H1 (cell line): Measurements from ENCODE around the gene LMAN2. TPM values are rescaled to one million over a fixed set of nuclear protein-coding genes. Genes with fewer than 3 reads are reported as not detected.

Source experiments
- CBX5 ChIP-seq: fragments of 300-800, 300-1000 bp; sonication (generic); IDR thresholded peaks from 2 replicates; pipeline ENCODE4 v1.7.1; 2016; ENCODE audit warnings: antibody characterized with exemption, low read length, low read depth
- CTBP2 ChIP-seq: IDR thresholded peaks from 2 replicates; pipeline ENCODE4 v1.7.0; 2011; ENCODE audit warnings: borderline replicate concordance, mild to moderate bottlenecking, moderate library complexity, mixed read lengths, low read length; ENCODE audit not compliant: insufficient read depth, insufficient read length
- EZH2 ChIP-seq: fragments of 200-600 bp; sonication (generic); IDR thresholded peaks from 2 replicates; pipeline ENCODE4 v1.7.1; 2012; ENCODE audit warnings: low read depth, mild to moderate bottlenecking, moderate library complexity, low read length, inconsistent platforms; ENCODE audit not compliant: severe bottlenecking
- HDAC6 ChIP-seq: IDR thresholded peaks from one replicate; pipeline ENCODE4 v1.7.1; 2012; ENCODE audit warnings: low read depth, mild to moderate bottlenecking, inconsistent platforms, low read length, moderate library complexity
- JUND ChIP-seq: IDR thresholded peaks from 2 replicates; pipeline ENCODE4 v1.6.1; 2011; ENCODE audit warnings: mild to moderate bottlenecking, improper control_type of control experiment, low read length
- NANOG ChIP-seq: IDR thresholded peaks from 2 replicates; pipeline ENCODE4 v1.6.1; 2011; ENCODE audit warnings: low read length, low read depth, mild to moderate bottlenecking, inconsistent platforms; ENCODE audit not compliant: insufficient read depth, poor library complexity, severe bottlenecking
- PHF8 ChIP-seq: fragments of 200-600 bp; sonication (generic); conservative IDR thresholded peaks from 2 replicates; pipeline ENCODE4 v1.7.1; 2012; ENCODE audit warnings: low read depth, mild to moderate bottlenecking, inconsistent platforms, low read length, moderate library complexity
- RFX5 ChIP-seq: IDR thresholded peaks from 2 replicates; pipeline ENCODE4 v1.6.1; 2011; ENCODE audit warnings: low read depth, low read length, improper control_type of control experiment, borderline replicate concordance
- polyA plus RNA-seq, 7 experiments: library from polyadenylated mRNA; depleted of rRNA in 3 of 7; stranded (reverse) in 5 of 7; unstranded in 2 of 7; fragments of >200 nt in 5 of 7; fragments of 200-250 nt in 2 of 7; gene quantifications; 1 replicate in 5 of 7; 2 replicates in 1 of 7; 4 replicates in 1 of 7; pipeline versions ENCODE4 v1.2.1 to v1.2.3, GENCODE V29; 2011 to 2013; ENCODE audit warnings: missing spikeins in 2 of 7, mixed read lengths in 2 of 7
- total RNA-seq: library from RNA; stranded (reverse); fragmentation: NEBNext Ultra II Directional; extraction: Animal tissue kit (Norgen Biotek cat#: 25700); gene quantifications from 2 replicates; pipeline ENCODE4 v1.2.1, GENCODE V29; 2021
- TF ChIP-seq, protein P1 (sequence below): fragments of 300-600 bp; sonication (generic); IDR thresholded peaks from 2 replicates; pipeline ENCODE4 v1.7.1; 2012; ENCODE audit warnings: low read length, moderate library complexity, mild to moderate bottlenecking, inconsistent platforms; ENCODE audit not compliant: insufficient replicate concordance

The LMAN2 gene
- total and polyA plus RNA-seq, 2 of the 8 experiments (the other 6 are each of a cell fraction or from before 2014, with no cell fraction given) = 116 to 225 TPM

DNA sequence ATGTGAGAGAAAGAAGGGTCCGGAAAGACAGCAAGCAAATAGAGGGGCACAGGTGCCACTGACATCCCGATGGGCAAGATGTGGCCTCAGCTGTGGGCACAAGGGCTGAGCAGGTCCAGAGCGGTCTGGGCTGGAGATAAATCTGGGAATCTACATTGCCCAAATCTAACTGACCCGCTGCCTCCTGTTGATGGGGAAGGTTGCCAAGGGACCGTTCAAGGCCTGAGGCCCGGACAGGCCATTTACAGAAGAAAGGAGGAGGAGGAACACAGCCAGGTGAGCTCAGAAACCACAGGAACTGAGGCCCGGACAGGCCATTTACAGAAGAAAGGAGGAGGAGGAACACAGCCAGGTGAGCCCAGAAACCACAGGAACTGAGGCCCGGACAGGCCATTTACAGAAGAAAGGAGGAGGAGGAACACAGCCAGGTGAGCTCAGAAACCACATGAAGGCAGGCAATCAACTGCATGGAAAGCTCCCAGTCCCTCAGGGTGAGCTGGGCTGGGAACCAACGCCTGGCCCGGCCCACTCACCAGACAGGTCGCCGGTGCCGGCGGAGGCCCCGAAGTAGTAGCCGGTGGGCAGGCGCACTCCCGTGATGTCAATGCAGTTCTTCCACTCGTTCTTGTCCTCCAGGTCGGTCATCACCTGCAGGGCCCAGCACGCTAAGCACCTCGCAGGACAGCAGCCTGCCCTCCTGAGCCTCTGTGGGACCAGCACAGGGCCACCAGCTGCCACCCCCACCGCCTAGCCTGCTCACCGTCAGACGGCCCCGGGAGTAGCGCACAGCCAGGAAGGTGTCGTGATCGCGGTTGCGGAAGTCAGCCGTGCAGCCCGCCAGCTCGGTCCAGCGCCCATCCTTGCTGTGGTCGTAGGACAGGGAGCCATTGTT, 14.6 kb downstream of the LMAN2 start (continued):
- TF ChIP-seq, protein P1, sequence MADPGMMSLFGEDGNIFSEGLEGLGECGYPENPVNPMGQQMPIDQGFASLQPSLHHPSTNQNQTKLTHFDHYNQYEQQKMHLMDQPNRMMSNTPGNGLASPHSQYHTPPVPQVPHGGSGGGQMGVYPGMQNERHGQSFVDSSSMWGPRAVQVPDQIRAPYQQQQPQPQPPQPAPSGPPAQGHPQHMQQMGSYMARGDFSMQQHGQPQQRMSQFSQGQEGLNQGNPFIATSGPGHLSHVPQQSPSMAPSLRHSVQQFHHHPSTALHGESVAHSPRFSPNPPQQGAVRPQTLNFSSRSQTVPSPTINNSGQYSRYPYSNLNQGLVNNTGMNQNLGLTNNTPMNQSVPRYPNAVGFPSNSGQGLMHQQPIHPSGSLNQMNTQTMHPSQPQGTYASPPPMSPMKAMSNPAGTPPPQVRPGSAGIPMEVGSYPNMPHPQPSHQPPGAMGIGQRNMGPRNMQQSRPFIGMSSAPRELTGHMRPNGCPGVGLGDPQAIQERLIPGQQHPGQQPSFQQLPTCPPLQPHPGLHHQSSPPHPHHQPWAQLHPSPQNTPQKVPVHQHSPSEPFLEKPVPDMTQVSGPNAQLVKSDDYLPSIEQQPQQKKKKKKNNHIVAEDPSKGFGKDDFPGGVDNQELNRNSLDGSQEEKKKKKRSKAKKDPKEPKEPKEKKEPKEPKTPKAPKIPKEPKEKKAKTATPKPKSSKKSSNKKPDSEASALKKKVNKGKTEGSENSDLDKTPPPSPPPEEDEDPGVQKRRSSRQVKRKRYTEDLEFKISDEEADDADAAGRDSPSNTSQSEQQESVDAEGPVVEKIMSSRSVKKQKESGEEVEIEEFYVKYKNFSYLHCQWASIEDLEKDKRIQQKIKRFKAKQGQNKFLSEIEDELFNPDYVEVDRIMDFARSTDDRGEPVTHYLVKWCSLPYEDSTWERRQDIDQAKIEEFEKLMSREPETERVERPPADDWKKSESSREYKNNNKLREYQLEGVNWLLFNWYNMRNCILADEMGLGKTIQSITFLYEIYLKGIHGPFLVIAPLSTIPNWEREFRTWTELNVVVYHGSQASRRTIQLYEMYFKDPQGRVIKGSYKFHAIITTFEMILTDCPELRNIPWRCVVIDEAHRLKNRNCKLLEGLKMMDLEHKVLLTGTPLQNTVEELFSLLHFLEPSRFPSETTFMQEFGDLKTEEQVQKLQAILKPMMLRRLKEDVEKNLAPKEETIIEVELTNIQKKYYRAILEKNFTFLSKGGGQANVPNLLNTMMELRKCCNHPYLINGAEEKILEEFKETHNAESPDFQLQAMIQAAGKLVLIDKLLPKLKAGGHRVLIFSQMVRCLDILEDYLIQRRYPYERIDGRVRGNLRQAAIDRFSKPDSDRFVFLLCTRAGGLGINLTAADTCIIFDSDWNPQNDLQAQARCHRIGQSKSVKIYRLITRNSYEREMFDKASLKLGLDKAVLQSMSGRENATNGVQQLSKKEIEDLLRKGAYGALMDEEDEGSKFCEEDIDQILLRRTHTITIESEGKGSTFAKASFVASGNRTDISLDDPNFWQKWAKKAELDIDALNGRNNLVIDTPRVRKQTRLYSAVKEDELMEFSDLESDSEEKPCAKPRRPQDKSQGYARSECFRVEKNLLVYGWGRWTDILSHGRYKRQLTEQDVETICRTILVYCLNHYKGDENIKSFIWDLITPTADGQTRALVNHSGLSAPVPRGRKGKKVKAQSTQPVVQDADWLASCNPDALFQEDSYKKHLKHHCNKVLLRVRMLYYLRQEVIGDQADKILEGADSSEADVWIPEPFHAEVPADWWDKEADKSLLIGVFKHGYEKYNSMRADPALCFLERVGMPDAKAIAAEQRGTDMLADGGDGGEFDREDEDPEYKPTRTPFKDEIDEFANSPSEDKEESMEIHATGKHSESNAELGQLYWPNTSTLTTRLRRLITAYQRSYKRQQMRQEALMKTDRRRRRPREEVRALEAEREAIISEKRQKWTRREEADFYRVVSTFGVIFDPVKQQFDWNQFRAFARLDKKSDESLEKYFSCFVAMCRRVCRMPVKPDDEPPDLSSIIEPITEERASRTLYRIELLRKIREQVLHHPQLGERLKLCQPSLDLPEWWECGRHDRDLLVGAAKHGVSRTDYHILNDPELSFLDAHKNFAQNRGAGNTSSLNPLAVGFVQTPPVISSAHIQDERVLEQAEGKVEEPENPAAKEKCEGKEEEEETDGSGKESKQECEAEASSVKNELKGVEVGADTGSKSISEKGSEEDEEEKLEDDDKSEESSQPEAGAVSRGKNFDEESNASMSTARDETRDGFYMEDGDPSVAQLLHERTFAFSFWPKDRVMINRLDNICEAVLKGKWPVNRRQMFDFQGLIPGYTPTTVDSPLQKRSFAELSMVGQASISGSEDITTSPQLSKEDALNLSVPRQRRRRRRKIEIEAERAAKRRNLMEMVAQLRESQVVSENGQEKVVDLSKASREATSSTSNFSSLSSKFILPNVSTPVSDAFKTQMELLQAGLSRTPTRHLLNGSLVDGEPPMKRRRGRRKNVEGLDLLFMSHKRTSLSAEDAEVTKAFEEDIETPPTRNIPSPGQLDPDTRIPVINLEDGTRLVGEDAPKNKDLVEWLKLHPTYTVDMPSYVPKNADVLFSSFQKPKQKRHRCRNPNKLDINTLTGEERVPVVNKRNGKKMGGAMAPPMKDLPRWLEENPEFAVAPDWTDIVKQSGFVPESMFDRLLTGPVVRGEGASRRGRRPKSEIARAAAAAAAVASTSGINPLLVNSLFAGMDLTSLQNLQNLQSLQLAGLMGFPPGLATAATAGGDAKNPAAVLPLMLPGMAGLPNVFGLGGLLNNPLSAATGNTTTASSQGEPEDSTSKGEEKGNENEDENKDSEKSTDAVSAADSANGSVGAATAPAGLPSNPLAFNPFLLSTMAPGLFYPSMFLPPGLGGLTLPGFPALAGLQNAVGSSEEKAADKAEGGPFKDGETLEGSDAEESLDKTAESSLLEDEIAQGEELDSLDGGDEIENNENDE = no peak
- TF ChIP-seq NANOG (no peak), RFX5 (no peak), JUND (no peak), EZH2 (no peak), HDAC6 (no peak), PHF8 (no peak), CTBP2 (no peak), CBX5 (no peak)
